GM12891 (cell line): ENCODE measurements around the gene NKX6-2.

Experiments
- POLR2AphosphoS5 ChIP-seq: IDR thresholded peaks from 2 replicates; pipeline ENCODE4 v1.6.1; 2011; ENCODE audit warnings: low read depth, low read length, control low read depth
- SPI1 ChIP-seq: IDR thresholded peaks from 2 replicates; pipeline ENCODE4 v1.6.1; 2011; ENCODE audit warnings: low read depth, low read length, control low read depth

GRCh38 chr10:132765435-132765834 lies 20.5 kb downstream of the NKX6-2 start:
- TF ChIP-seq POLR2AphosphoS5 (no peak), SPI1 (no peak)
